ENCODE results near the gene SPANXC. TPM values are rescaled to one million over a fixed set of nuclear protein-coding genes. Genes with fewer than 3 reads are reported as not detected.

SPANXC gene
- total and polyA plus RNA-seq, 2 donors (not counting 1 experiment from before 2014, with no cell fraction given): not detected

- Histone ChIP-seq H3K4me2 (ENCODE audit: extremely low read depth, insufficient read depth, low read length) (no peak overlapping the region), H3K79me2 (ENCODE audit: control insufficient read depth, insufficient read depth, low read length) (no peaks in the 10 kb centered on the region), H3K36me3 (ENCODE audit: control insufficient read depth, insufficient read depth, low read length) (no peaks in the 10 kb centered on the region), H3K27ac (ENCODE audit: insufficient read depth, low read length) (no peak overlapping the region), H3K9ac (ENCODE audit: insufficient read depth, low read length) (no peak overlapping the region), H3K4me3 (replicated peaks in 1 of 4; ENCODE audit: control extremely low read depth in 1 of 4, insufficient read depth in 1 of 4, low read depth in 3 of 4, low read length in 4 of 4) (no peak overlapping the region), H3K9me3 (ENCODE audit: control insufficient read depth, insufficient read depth, low read depth, low read length) (no peaks in the 10 kb centered on the region), H4K20me1 (ENCODE audit: control insufficient read depth, extremely low read depth, insufficient read depth, low read length) (no peaks in the 10 kb centered on the region), H2AFZ (ENCODE audit: low read length) (no peak overlapping the region), H3K27me3 (ENCODE audit: control insufficient read depth, insufficient read depth, low read length) (no peaks in the 10 kb centered on the region), H3K4me1 (ENCODE audit: control insufficient read depth, extremely low read depth, insufficient read depth, low read length) (no peaks in the 10 kb centered on the region)
- DNase-seq (ENCODE audit: low read depth in 2 of 2): no peak
- TF ChIP-seq, protein P1, sequence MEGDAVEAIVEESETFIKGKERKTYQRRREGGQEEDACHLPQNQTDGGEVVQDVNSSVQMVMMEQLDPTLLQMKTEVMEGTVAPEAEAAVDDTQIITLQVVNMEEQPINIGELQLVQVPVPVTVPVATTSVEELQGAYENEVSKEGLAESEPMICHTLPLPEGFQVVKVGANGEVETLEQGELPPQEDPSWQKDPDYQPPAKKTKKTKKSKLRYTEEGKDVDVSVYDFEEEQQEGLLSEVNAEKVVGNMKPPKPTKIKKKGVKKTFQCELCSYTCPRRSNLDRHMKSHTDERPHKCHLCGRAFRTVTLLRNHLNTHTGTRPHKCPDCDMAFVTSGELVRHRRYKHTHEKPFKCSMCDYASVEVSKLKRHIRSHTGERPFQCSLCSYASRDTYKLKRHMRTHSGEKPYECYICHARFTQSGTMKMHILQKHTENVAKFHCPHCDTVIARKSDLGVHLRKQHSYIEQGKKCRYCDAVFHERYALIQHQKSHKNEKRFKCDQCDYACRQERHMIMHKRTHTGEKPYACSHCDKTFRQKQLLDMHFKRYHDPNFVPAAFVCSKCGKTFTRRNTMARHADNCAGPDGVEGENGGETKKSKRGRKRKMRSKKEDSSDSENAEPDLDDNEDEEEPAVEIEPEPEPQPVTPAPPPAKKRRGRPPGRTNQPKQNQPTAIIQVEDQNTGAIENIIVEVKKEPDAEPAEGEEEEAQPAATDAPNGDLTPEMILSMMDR (conservative IDR thresholded peaks at IDR 0.05 in 1 of 2, IDR thresholded peaks at IDR 0.05 in 1 of 2; ENCODE audit: low read depth in 1 of 2, low read length in 2 of 2): no peak
- TF ChIP-seq EZH2 (IDR thresholded peaks at IDR 0.05; ENCODE audit: low read length, missing control alignments): no peak
Measured at GRCh38 chrX:141258080-141258479, 15.8 kb upstream of the SPANXC start.

- Histone ChIP-seq H3K27me3 (ENCODE audit: control insufficient read depth, insufficient read depth, low read length) (no peaks in the 10 kb centered on the region), H3K4me3 (replicated peaks in 1 of 4; ENCODE audit: control extremely low read depth in 1 of 4, insufficient read depth in 1 of 4, low read depth in 3 of 4, low read length in 4 of 4) (no peak overlapping the region), H3K4me2 (ENCODE audit: extremely low read depth, insufficient read depth, low read length) (no peak overlapping the region), H3K4me1 (ENCODE audit: control insufficient read depth, extremely low read depth, insufficient read depth, low read length) (no peaks in the 10 kb centered on the region), H4K20me1 (ENCODE audit: control insufficient read depth, extremely low read depth, insufficient read depth, low read length) (no peaks in the 10 kb centered on the region), H3K36me3 (ENCODE audit: control insufficient read depth, insufficient read depth, low read length) (no peaks in the 10 kb centered on the region), H3K27ac (ENCODE audit: insufficient read depth, low read length) (no peak overlapping the region), H3K9ac (ENCODE audit: insufficient read depth, low read length) (no peak overlapping the region), H2AFZ (ENCODE audit: low read length) (no peak overlapping the region), H3K79me2 (ENCODE audit: control insufficient read depth, insufficient read depth, low read length) (no peaks in the 10 kb centered on the region), H3K9me3 (ENCODE audit: control insufficient read depth, insufficient read depth, low read depth, low read length) (no peaks in the 10 kb centered on the region)
- peak in 1 of 2 donors; percentile 55 for DNase-seq (ENCODE audit: low read depth in 2 of 2)
- TF ChIP-seq, protein P1 (conservative IDR thresholded peaks at IDR 0.05 in 1 of 2, IDR thresholded peaks at IDR 0.05 in 1 of 2; ENCODE audit: low read depth in 1 of 2, low read length in 2 of 2): no peak
- TF ChIP-seq EZH2 (IDR thresholded peaks at IDR 0.05; ENCODE audit: low read length, missing control alignments): no peak
Measured at GRCh38 chrX:141221611-141222010, 20.7 kb downstream of the SPANXC start.

- Histone ChIP-seq H3K27ac (ENCODE audit: insufficient read depth, low read length) (no peak overlapping the region), H3K4me1 (ENCODE audit: control insufficient read depth, extremely low read depth, insufficient read depth, low read length) (no peaks in the 10 kb centered on the region), H3K4me3 (replicated peaks in 1 of 4; ENCODE audit: control extremely low read depth in 1 of 4, insufficient read depth in 1 of 4, low read depth in 3 of 4, low read length in 4 of 4) (no peak overlapping the region), H3K27me3 (ENCODE audit: control insufficient read depth, insufficient read depth, low read length) (no peaks in the 10 kb centered on the region), H2AFZ (ENCODE audit: low read length) (no peak overlapping the region), H3K9ac (ENCODE audit: insufficient read depth, low read length) (no peak overlapping the region), H3K36me3 (ENCODE audit: control insufficient read depth, insufficient read depth, low read length) (no peaks in the 10 kb centered on the region), H3K4me2 (ENCODE audit: extremely low read depth, insufficient read depth, low read length) (peak overlapping the region; percentile 51), H3K79me2 (ENCODE audit: control insufficient read depth, insufficient read depth, low read length) (no peaks in the 10 kb centered on the region), H4K20me1 (ENCODE audit: control insufficient read depth, extremely low read depth, insufficient read depth, low read length) (no peaks in the 10 kb centered on the region), H3K9me3 (ENCODE audit: control insufficient read depth, insufficient read depth, low read depth, low read length) (no peaks in the 10 kb centered on the region)
- TF ChIP-seq EZH2 (IDR thresholded peaks at IDR 0.05; ENCODE audit: low read length, missing control alignments): no peak
- TF ChIP-seq, protein P1 (conservative IDR thresholded peaks at IDR 0.05 in 1 of 2, IDR thresholded peaks at IDR 0.05 in 1 of 2; ENCODE audit: low read depth in 1 of 2, low read length in 2 of 2): no peak
- DNase-seq (ENCODE audit: low read depth in 2 of 2): peak; percentile 65 to 83
Measured at GRCh38 chrX:141220342-141221008, 21.8 kb downstream of the SPANXC start.

Measured in fibroblast of lung (primary cell).